HG02759 (cell line): ENCODE data around the gene HIF1A.

ENCODE experiments used
- ATAC-seq: cut with Tn5 transposase; IDR thresholded peaks from one replicate; pipeline ENCODE4 v1.9.1; 2021; ENCODE audit warnings: mild to moderate bottlenecking, moderate library complexity; ENCODE audit not compliant: unreplicated experiment

HIF1A gene

GRCh38 chr14:61769893-61770292, 74.6 kb downstream of the HIF1A start:
- ATAC-seq: no peak

- no peak for ATAC-seq
Observed at GRCh38 chr14:61774861-61775260, 79.5 kb downstream of the HIF1A start.

GRCh38 chr14:61780125-61780524, 84.8 kb downstream of the HIF1A start:
- no peak for ATAC-seq

- no peak for ATAC-seq
Observed at GRCh38 chr14:61797309-61797708, 102.0 kb downstream of the HIF1A start.
